ENCODE data around the gene IGSF23. TPM values are rescaled to one million over a fixed set of nuclear protein-coding genes. Genes with fewer than 3 reads are reported as not detected.
"Not testable (repeated sequence)": the region's sequence is repeated elsewhere in the genome, so short reads cannot be mapped to it uniquely, and the experiment has no call there.

IGSF23 gene
- total RNA-seq, 4 donors from 2014 or later: not detected

- Histone ChIP-seq H3K27ac (no peak overlapping the region), H3K4me1 (peaks cover 0 to 20% (median 6%) of the 10 kb centered on the region in 3 donors), H3K4me3 (no peak overlapping the region), H3K36me3 (no peaks in the 10 kb centered on the region), H3K9me3 (no peaks in the 10 kb centered on the region), H3K27me3 (peaks cover 0 to 59% (median 0%) of the 10 kb centered on the region in 4 donors)
- intact Hi-C loops (cut with DNase I): no loop called here
- no peak for DNase-seq
- TF ChIP-seq CTCF (IDR thresholded peaks at IDR 0.05): no peak
- no peak for TF ChIP-seq POLR2A (IDR thresholded peaks at IDR 0.05)
- WGBS, 2 donors: 74 to 81% methylated on average over 5 of the region's 5 CpGs
Observed at GRCh38 chr19:44609219-44609618, 4.1 kb upstream of the IGSF23 start.

- intact Hi-C loops (cut with DNase I); H3K36me3 ChIP-seq; H3K27ac ChIP-seq; H3K4me3 ChIP-seq; H3K9me3 ChIP-seq; DNase-seq: not testable (repeated sequence)
- Histone ChIP-seq H3K4me1 (peaks cover 0 to 18% (median 6%) of the 10 kb centered on the region in 3 donors), H3K27me3 (peaks cover 0 to 50% (median 0%) of the 10 kb centered on the region in 4 donors)
- WGBS, 2 donors: 77 to 86% methylated on average over 5 of the region's 5 CpGs
Observed at GRCh38 chr19:44610497-44610896, 2.9 kb upstream of the IGSF23 start.

GRCh38 chr19:44611812-44612295, 1.5 kb upstream of the IGSF23 start:
- Histone ChIP-seq H3K27ac (no peak overlapping the region), H3K9me3 (no peaks in the 10 kb centered on the region), H3K4me1 (peaks cover 0 to 18% (median 6%) of the 10 kb centered on the region in 3 donors), H3K36me3 (no peaks in the 10 kb centered on the region), H3K27me3 (peaks cover 0 to 43% (median 0%) of the 10 kb centered on the region in 4 donors), H3K4me3 (no peak overlapping the region)
- DNase-seq: no peak
- 74 to 78% methylated on average over 2 of the region's 2 CpGs for WGBS, 2 donors
- TF ChIP-seq CTCF (IDR thresholded peaks at IDR 0.05) (no peak), POLR2A (IDR thresholded peaks at IDR 0.05) (no peak)
- intact Hi-C loops (cut with DNase I): no loop called here

GRCh38 chr19:44614313-44614712, 950 bp downstream of the IGSF23 start:
- TF ChIP-seq POLR2A (IDR thresholded peaks at IDR 0.05) (no peak), CTCF (IDR thresholded peaks at IDR 0.05) (no peak)
- no peak overlapping the region for H3K4me3 ChIP-seq
- peaks cover 0 to 36% (median 0%) of the 10 kb centered on the region in 4 donors for H3K27me3 ChIP-seq
- H3K4me1 ChIP-seq: no peaks in the 10 kb centered on the region
- no peak for DNase-seq
- WGBS, 2 donors: 88 to 93% methylated on average over 10 of the region's 10 CpGs
- intact Hi-C loops (cut with DNase I): no loop called here
- no peak overlapping the region for H3K27ac ChIP-seq
- H3K9me3 ChIP-seq: no peaks in the 10 kb centered on the region
- no peaks in the 10 kb centered on the region for H3K36me3 ChIP-seq

GRCh38 chr19:44615863-44616247, 2.5 kb downstream of the IGSF23 start:
- WGBS, 2 donors: 41% methylated on average over 4 to 5 of the region's 5 CpGs
- TF ChIP-seq POLR2A (IDR thresholded peaks at IDR 0.05): no peak
- TF ChIP-seq CTCF (IDR thresholded peaks at IDR 0.05): no peak
- peaks cover 0 to 23% (median 0%) of the 10 kb centered on the region in 4 donors for H3K27me3 ChIP-seq
- H3K27ac ChIP-seq: no peak overlapping the region
- no peaks in the 10 kb centered on the region for H3K9me3 ChIP-seq
- H3K4me1 ChIP-seq: no peaks in the 10 kb centered on the region
- no peaks in the 10 kb centered on the region for H3K36me3 ChIP-seq
- intact Hi-C loops (cut with DNase I): no loop called here
- DNase-seq: no peak
- H3K4me3 ChIP-seq: no peak overlapping the region
